ENCODE measurements around the gene SLC7A5.

The SLC7A5 gene

DNA sequence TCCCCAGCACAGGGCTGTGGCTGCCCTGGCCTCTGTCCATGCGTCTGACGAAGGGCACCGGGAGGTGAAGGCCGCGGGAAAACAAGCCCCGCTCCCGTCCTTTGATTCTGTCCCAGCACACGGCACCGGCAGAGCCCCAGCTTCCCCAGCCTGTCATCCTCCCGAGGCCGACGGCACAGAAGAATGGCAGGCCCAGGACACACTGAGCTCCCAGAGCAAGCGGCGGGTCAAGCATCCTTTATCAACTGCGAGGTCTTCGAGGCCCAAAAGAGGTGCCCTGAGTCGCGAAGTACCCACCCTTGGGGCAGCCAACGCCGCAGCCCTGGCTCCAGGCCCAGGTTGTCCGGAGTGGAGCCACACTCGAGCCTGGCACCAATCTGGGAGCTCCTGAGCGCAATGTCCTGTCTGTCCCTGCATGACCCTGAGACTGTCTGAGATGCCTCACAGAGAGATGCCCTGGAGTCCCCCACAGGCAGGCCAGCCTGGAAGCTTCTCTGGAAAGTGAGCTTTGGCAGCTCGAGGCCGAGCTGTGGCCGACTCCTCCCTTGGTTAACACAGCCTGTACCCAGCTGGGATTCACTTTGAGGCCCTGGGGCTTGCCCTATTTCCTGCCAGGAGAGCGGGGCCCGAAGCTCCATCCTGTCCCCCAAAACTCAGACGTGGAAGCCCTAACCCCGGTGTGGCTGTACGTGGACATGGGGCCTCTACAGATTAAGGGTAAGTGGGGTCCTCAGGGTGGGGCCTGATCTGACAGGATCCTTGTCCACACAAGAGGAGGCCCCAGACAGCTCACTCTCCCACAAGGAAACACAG is 23.3 kb downstream of the SLC7A5 start:
- H3K9ac ChIP-seq (ENCODE audit: low read length in 5 of 5) = no peak overlapping the region
- no peaks in the 10 kb centered on the region for H3K36me3 ChIP-seq (ENCODE audit: control insufficient read depth in 5 of 5, insufficient read depth in 5 of 5, low read length in 5 of 5)
- peaks cover 0 to 2% (median 0%) of the 10 kb centered on the region in 5 donors for H3K27me3 ChIP-seq (ENCODE audit: control insufficient read depth in 5 of 5, insufficient read depth in 4 of 5, low read length in 5 of 5)
- no peak overlapping the region for H3K4me3 ChIP-seq (ENCODE audit: low read depth in 1 of 5, low read length in 5 of 5)
- H3K9me3 ChIP-seq (ENCODE audit: control insufficient read depth in 5 of 5, low read length in 5 of 5) = no peaks in the 10 kb centered on the region
- no peak overlapping the region for H3K27ac ChIP-seq (ENCODE audit: low read depth, low read length)
- H3K4me1 ChIP-seq (ENCODE audit: control insufficient read depth in 5 of 5, insufficient read depth in 5 of 5, low read length in 5 of 5) = peaks cover 4 to 52% (median 43%) of the 10 kb centered on the region in 5 donors

GRCh38 chr16:87845213-87845612 is 24.1 kb downstream of the SLC7A5 start:
- no peak overlapping the region for H3K9ac ChIP-seq (ENCODE audit: low read length in 5 of 5)
- no peak overlapping the region for H3K27ac ChIP-seq (ENCODE audit: low read depth, low read length)
- H3K36me3 ChIP-seq (ENCODE audit: control insufficient read depth in 5 of 5, insufficient read depth in 5 of 5, low read length in 5 of 5) = no peaks in the 10 kb centered on the region
- no peaks in the 10 kb centered on the region for H3K9me3 ChIP-seq (ENCODE audit: control insufficient read depth in 5 of 5, low read length in 5 of 5)
- peaks cover 4 to 49% (median 42%) of the 10 kb centered on the region in 5 donors for H3K4me1 ChIP-seq (ENCODE audit: control insufficient read depth in 5 of 5, insufficient read depth in 5 of 5, low read length in 5 of 5)
- H3K27me3 ChIP-seq (ENCODE audit: control insufficient read depth in 5 of 5, insufficient read depth in 4 of 5, low read length in 5 of 5) = no peaks in the 10 kb centered on the region
- no peak overlapping the region for H3K4me3 ChIP-seq (ENCODE audit: low read depth in 1 of 5, low read length in 5 of 5)

DNA sequence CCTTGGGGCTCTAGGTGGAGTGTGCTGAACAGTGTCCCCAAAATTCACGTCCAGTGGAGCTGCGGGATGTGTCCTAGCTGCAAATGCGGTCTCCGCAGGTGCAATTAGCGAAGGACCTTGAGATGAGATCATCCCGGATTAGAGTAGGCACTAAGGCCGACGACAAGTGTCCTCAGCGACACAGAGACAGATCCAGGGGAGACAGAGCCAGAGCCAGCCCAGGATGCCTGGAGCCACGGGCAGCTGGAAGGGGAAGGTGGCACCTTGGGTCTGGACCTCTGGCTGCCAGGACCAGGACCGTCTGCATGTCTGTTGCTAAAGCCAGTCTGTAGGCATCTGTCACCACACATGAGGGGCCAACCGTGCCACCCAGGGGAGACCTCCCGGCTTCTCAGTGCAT is 24.5 kb downstream of the SLC7A5 start:
- H3K36me3 ChIP-seq (ENCODE audit: control insufficient read depth in 5 of 5, insufficient read depth in 5 of 5, low read length in 5 of 5) = no peaks in the 10 kb centered on the region
- H3K9ac ChIP-seq (ENCODE audit: low read length in 5 of 5) = no peak overlapping the region
- H3K4me1 ChIP-seq (ENCODE audit: control insufficient read depth in 5 of 5, insufficient read depth in 5 of 5, low read length in 5 of 5) = peaks cover 4 to 48% (median 38%) of the 10 kb centered on the region in 5 donors
- H3K27me3 ChIP-seq (ENCODE audit: control insufficient read depth in 5 of 5, insufficient read depth in 4 of 5, low read length in 5 of 5) = no peaks in the 10 kb centered on the region
- no peaks in the 10 kb centered on the region for H3K9me3 ChIP-seq (ENCODE audit: control insufficient read depth in 5 of 5, low read length in 5 of 5)
- no peak overlapping the region for H3K27ac ChIP-seq (ENCODE audit: low read depth, low read length)
- H3K4me3 ChIP-seq (ENCODE audit: low read depth in 1 of 5, low read length in 5 of 5) = no peak overlapping the region

DNA sequence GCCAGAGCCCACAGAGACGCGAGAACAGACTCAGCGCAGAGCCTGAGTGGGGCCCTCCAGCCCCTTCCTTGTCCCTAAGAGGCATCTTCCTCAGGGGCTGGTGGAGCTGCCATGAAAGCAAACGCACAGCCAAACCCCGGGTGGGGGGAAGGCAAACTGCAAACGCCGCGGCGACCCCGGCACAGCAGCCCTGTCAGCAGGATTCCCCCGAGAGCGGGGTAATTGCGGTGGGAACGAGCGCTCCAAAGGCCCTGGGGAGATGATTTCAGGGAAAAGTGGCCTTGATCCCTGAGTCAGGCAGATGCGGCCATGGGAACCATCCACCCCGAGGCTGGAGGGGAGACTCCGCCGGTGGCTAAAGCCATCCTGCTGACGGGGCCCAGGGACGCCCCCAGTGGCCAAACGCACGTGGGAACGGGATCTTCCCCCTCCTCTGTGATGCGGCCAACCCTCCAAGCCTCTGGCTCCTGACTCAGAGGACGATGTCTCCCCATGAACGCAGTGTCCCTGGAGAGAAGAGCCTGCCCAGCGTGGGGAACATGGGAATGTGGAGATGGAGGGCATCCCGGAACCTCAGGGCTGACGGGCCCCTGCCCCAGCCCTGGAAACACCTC is 25.1 kb downstream of the SLC7A5 start:
- no peak overlapping the region for H3K9ac ChIP-seq (ENCODE audit: low read length in 5 of 5)
- H3K27ac ChIP-seq (ENCODE audit: low read depth, low read length) = no peak overlapping the region
- no peak overlapping the region for H3K4me3 ChIP-seq (ENCODE audit: low read depth in 1 of 5, low read length in 5 of 5)
- H3K27me3 ChIP-seq (ENCODE audit: control insufficient read depth in 5 of 5, insufficient read depth in 4 of 5, low read length in 5 of 5) = no peaks in the 10 kb centered on the region
- H3K36me3 ChIP-seq (ENCODE audit: control insufficient read depth in 5 of 5, insufficient read depth in 5 of 5, low read length in 5 of 5) = no peaks in the 10 kb centered on the region
- H3K4me1 ChIP-seq (ENCODE audit: control insufficient read depth in 5 of 5, insufficient read depth in 5 of 5, low read length in 5 of 5) = peaks cover 5 to 48% (median 37%) of the 10 kb centered on the region in 5 donors
- no peaks in the 10 kb centered on the region for H3K9me3 ChIP-seq (ENCODE audit: control insufficient read depth in 5 of 5, low read length in 5 of 5)

DNA sequence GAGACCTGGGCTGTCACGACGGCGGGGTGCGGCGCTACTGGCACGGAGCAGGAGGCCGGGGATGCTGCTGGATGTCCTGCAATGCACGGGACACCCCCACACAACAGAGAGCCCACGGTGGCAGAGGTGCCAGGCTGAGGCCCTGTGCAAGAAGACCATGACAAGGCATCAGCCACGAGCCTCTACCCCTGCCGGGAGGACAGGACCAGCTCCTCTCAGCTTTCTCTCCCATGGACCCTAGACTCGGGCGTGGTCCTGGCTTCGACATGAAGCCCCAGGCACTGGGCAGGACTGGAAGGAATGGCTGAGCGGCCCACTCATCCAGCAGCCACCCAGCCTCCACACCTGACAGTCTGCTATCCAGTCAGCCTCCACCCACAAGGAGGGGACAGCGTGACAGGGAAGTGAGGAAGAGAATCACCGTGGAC is 25.6 kb downstream of the SLC7A5 start:
- H3K9ac ChIP-seq (ENCODE audit: low read length in 5 of 5) = no peak overlapping the region
- no peaks in the 10 kb centered on the region for H3K27me3 ChIP-seq (ENCODE audit: control insufficient read depth in 5 of 5, insufficient read depth in 4 of 5, low read length in 5 of 5)
- H3K4me1 ChIP-seq (ENCODE audit: control insufficient read depth in 5 of 5, insufficient read depth in 5 of 5, low read length in 5 of 5) = peaks cover 6 to 47% (median 36%) of the 10 kb centered on the region in 5 donors
- no peak overlapping the region for H3K27ac ChIP-seq (ENCODE audit: low read depth, low read length)
- H3K36me3 ChIP-seq (ENCODE audit: control insufficient read depth in 5 of 5, insufficient read depth in 5 of 5, low read length in 5 of 5) = no peaks in the 10 kb centered on the region
- H3K4me3 ChIP-seq (ENCODE audit: low read depth in 1 of 5, low read length in 5 of 5) = no peak overlapping the region
- H3K9me3 ChIP-seq (ENCODE audit: control insufficient read depth in 5 of 5, low read length in 5 of 5) = no peaks in the 10 kb centered on the region

DNA sequence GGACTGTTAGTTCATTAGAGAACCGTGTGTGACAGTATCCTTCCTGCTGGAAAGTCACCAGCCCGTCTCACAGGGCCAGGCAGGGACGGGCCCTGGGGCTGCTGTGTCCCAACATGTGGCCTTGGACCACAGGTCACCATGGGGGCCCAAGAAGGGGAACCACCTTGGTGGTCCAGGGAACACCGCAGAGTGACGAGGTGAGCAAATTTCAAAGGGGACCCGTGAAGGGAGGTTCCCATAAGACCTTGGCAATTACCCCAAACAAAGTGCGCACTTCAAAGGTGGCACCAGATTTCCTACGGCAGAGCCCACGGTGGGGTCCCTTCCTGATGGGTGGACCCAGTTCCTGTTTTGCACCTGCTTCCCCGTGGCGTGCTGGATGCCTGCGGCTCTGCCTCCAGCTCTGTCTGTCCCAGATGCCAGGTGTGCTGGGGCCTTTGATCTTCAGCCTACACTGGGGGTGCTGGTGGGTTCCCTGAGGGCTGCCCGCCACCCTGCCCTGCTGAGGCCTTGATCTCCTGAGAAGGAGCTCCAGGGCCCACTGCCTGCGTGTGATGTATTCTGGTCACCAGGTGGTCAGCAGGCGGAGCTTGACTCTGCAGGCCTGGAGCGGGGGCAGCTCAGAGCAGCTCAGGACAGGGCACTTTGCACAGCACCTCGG is 27.0 kb downstream of the SLC7A5 start:
- Histone ChIP-seq H3K9ac (ENCODE audit: low read length in 5 of 5) (no peak overlapping the region), H3K4me1 (ENCODE audit: control insufficient read depth in 5 of 5, insufficient read depth in 5 of 5, low read length in 5 of 5) (peaks cover 4 to 33% (median 22%) of the 10 kb centered on the region in 5 donors), H3K27me3 (ENCODE audit: control insufficient read depth in 5 of 5, insufficient read depth in 4 of 5, low read length in 5 of 5) (no peaks in the 10 kb centered on the region), H3K27ac (ENCODE audit: low read depth, low read length) (no peak overlapping the region), H3K36me3 (ENCODE audit: control insufficient read depth in 5 of 5, insufficient read depth in 5 of 5, low read length in 5 of 5) (no peaks in the 10 kb centered on the region), H3K9me3 (ENCODE audit: control insufficient read depth in 5 of 5, low read length in 5 of 5) (no peaks in the 10 kb centered on the region), H3K4me3 (ENCODE audit: low read depth in 1 of 5, low read length in 5 of 5) (no peak overlapping the region)

DNA sequence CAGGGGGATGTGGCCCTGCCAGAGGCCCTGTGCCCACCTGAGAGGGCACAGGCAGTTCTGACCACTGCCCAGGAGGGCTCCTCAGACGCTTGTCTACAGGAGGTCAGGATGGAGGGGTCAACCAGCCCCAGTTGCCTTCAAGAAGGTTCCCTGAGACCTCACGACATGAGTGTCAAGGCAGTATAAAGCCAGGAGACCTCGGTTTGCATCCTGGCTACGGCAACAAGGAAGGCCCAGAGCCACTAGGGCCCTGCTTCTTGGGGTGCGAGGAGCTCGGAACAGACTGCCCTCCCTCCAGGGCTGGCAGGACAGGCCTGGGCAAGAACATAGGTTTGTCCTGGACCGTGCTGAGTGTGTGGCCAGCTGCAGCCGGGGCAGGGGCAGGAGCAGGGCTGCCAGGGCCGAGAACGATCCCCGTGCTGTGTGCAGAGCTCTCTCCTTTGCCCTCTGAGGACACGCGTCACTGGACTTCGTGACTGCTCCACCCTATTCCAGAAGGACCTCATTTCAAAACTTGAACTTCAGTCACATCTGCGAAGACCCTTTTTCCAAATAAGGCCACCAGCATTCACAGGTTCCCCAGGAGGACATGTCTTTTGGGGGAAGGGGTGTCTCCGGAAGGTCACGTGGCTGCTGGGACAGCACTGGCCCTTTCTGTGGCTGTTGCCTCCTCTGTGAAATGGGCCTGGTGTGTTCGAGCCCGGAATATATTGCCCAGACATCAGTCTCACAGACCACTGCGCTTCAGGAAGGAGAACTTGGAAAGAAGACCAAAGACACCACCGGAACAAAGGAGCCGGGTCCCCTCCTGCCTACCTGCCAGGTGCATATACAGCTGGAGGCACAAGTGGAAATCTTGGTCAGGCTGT is 27.7 kb downstream of the SLC7A5 start:
- Histone ChIP-seq H3K27me3 (ENCODE audit: control insufficient read depth in 5 of 5, insufficient read depth in 4 of 5, low read length in 5 of 5) (no peaks in the 10 kb centered on the region), H3K9ac (ENCODE audit: low read length in 5 of 5) (no peak overlapping the region), H3K36me3 (ENCODE audit: control insufficient read depth in 5 of 5, insufficient read depth in 5 of 5, low read length in 5 of 5) (no peaks in the 10 kb centered on the region), H3K9me3 (ENCODE audit: control insufficient read depth in 5 of 5, low read length in 5 of 5) (no peaks in the 10 kb centered on the region), H3K4me3 (ENCODE audit: low read depth in 1 of 5, low read length in 5 of 5) (no peak overlapping the region), H3K4me1 (ENCODE audit: control insufficient read depth in 5 of 5, insufficient read depth in 5 of 5, low read length in 5 of 5) (peaks cover 4 to 25% (median 17%) of the 10 kb centered on the region in 5 donors), H3K27ac (ENCODE audit: low read depth, low read length) (no peak overlapping the region)

DNA sequence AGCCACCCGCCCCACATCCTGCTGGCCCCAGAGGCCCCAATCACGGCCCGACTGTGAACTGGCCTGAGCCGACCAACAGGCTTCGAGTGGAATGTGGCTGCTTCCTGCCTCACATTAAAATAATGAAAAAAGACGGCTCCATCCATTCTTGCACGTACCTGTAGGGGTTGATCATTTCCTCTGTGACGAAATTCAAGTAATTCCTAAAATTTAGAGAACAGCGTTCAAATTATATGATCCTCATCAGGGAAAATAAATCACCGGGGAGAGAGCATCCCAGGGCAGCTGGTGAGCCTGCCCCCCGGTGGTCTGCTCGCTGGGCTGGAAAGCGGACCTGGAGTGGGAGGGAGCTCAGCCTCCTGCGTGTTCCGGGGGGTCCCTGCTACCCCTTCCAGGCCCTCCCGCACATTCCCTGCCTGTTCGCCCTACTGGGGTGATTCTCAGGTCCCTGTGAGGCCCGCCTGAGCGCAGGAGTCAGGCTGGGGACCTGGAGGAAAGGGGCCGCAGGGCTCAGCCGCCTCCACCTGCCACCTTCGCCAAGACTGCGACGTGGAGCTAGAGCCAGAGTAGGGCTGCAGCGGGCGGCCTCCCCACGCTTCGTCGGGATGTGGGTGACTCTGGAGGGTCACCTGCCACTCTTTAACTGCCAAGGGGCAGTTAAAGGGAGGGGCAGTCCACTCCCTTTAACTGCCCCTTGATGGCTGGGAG is 28.9 kb downstream of the SLC7A5 start:
- Histone ChIP-seq H3K27ac (ENCODE audit: low read depth, low read length) (no peak overlapping the region), H3K27me3 (ENCODE audit: control insufficient read depth in 5 of 5, insufficient read depth in 4 of 5, low read length in 5 of 5) (no peaks in the 10 kb centered on the region), H3K9me3 (ENCODE audit: control insufficient read depth in 5 of 5, low read length in 5 of 5) (no peaks in the 10 kb centered on the region), H3K9ac (ENCODE audit: low read length in 5 of 5) (no peak overlapping the region), H3K4me3 (ENCODE audit: low read depth in 1 of 5, low read length in 5 of 5) (no peak overlapping the region), H3K4me1 (ENCODE audit: control insufficient read depth in 5 of 5, insufficient read depth in 5 of 5, low read length in 5 of 5) (peaks cover 2 to 19% (median 12%) of the 10 kb centered on the region in 5 donors), H3K36me3 (ENCODE audit: control insufficient read depth in 5 of 5, insufficient read depth in 5 of 5, low read length in 5 of 5) (no peaks in the 10 kb centered on the region)

GRCh38 chr16:87839542-87840270 is 29.6 kb downstream of the SLC7A5 start:
- Histone ChIP-seq H3K9me3 (ENCODE audit: control insufficient read depth in 5 of 5, low read length in 5 of 5) (no peaks in the 10 kb centered on the region), H3K27ac (ENCODE audit: low read depth, low read length) (no peak overlapping the region), H3K9ac (ENCODE audit: low read length in 5 of 5) (peak overlapping the region in 1 of 5 donors; percentile 38), H3K4me1 (ENCODE audit: control insufficient read depth in 5 of 5, insufficient read depth in 5 of 5, low read length in 5 of 5) (peaks cover 2 to 17% (median 12%) of the 10 kb centered on the region in 5 donors), H3K4me3 (ENCODE audit: low read depth in 1 of 5, low read length in 5 of 5) (no peak overlapping the region), H3K27me3 (ENCODE audit: control insufficient read depth in 5 of 5, insufficient read depth in 4 of 5, low read length in 5 of 5) (no peaks in the 10 kb centered on the region), H3K36me3 (ENCODE audit: control insufficient read depth in 5 of 5, insufficient read depth in 5 of 5, low read length in 5 of 5) (no peaks in the 10 kb centered on the region)

Data from subcutaneous abdominal adipose tissue (tissue), 5 donors.